Gastrocnemius medialis (tissue), 4 donors: ENCODE measurements around the gene NIT1.

Experiments used
- POLR2A ChIP-seq, 2 donors: fragments of 450-650 bp; IDR thresholded peaks; one replicate each; pipeline ENCODE4 v1.6.1; 2017; ENCODE audit warnings: antibody characterized with exemption in 2 of 2, mild to moderate bottlenecking in 2 of 2, moderate library complexity in 2 of 2
- TF ChIP-seq, protein P1 (sequence below), 5 experiments: fragments of 450-650 bp in 3 of 5; fragments of 200-600 bp in 2 of 5; sonication (generic) in 2 of 5; IDR thresholded peaks in 4 of 5; conservative IDR thresholded peaks in 1 of 5; 1 replicate in 4 of 5; 2 replicates in 1 of 5; pipeline ENCODE4 v1.5.1; 2016 to 2019; ENCODE audit warnings: antibody characterized with exemption in 5 of 5, mild to moderate bottlenecking in 3 of 5, moderate library complexity in 3 of 5

DNA sequence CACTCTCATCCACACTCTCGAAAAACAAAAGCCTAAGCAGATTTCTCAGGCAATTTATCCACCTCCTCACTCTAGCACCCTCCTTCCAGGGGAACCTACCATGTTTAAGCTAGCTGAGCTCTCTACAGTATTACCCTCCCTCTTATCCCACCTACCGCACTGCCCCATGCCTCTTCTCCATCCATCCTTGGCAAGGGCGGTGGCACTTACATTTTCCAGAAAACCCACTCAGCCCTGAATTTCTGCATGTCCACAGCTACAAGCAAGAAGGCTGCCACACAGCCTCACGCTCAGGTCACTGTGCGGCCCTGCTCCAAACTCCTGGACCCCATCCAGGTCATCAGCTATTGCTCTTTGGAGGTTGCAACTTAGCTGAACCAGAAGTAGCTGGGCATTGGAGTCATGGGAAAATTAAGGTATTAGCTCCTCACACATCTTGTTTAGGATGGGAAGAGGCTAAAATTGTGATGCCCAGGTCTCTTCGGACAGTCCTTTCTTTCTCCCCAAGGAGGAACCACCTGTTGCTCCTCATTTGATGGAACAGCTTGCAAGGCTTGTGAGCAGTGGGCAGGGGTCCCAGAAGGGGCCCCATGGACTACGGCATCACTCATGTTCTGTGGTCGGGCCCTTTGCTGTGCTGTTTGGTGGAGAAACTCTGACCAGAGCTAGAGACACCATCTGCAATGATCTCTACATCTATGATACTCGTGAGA is 18.7 kb upstream of the NIT1 start:
- TF ChIP-seq, protein P1, sequence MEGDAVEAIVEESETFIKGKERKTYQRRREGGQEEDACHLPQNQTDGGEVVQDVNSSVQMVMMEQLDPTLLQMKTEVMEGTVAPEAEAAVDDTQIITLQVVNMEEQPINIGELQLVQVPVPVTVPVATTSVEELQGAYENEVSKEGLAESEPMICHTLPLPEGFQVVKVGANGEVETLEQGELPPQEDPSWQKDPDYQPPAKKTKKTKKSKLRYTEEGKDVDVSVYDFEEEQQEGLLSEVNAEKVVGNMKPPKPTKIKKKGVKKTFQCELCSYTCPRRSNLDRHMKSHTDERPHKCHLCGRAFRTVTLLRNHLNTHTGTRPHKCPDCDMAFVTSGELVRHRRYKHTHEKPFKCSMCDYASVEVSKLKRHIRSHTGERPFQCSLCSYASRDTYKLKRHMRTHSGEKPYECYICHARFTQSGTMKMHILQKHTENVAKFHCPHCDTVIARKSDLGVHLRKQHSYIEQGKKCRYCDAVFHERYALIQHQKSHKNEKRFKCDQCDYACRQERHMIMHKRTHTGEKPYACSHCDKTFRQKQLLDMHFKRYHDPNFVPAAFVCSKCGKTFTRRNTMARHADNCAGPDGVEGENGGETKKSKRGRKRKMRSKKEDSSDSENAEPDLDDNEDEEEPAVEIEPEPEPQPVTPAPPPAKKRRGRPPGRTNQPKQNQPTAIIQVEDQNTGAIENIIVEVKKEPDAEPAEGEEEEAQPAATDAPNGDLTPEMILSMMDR (IDR thresholded peaks at IDR 0.05 in 4 of 5, conservative IDR thresholded peaks at IDR 0.05 in 1 of 5), result no peak
- TF ChIP-seq POLR2A (IDR thresholded peaks at IDR 0.05), result no peak
